Activated T-helper 17 cell treated with anti-CD3 and anti-CD28 coated beads, Interleukin-2, amount 50 U/mL, for 72 hours (primary cell): Measurements from ENCODE around the gene ALDOA. TPM values are rescaled to one million over a fixed set of nuclear protein-coding genes. Genes with fewer than 3 reads are reported as not detected.

Experiments
- ATAC-seq: fragments of 150-1000 bp; cut with Tn5 transposase; replicated peaks from 2 replicates; pipeline ENCODE4 v1.10.0; 2021; ENCODE audit warnings: mild to moderate bottlenecking, moderate library complexity
- H3K27ac Mint-ChIP-seq: one replicate; pipeline ENCODE4 v1.8.0; 2022; ENCODE audit warnings: mixed read lengths
- H3K27me3 Mint-ChIP-seq: one replicate; pipeline ENCODE4 v1.8.0; 2022; ENCODE audit warnings: mixed read lengths
- H3K36me3 Mint-ChIP-seq: one replicate; pipeline ENCODE4 v1.8.0; 2022; ENCODE audit warnings: low read depth, mild to moderate bottlenecking, mixed read lengths
- H3K4me1 Mint-ChIP-seq: one replicate; pipeline ENCODE4 v1.8.0; 2022; ENCODE audit warnings: mixed read lengths
- H3K4me3 Mint-ChIP-seq: one replicate; pipeline ENCODE4 v1.8.0; 2022; ENCODE audit warnings: mild to moderate bottlenecking, mixed read lengths
- H3K9me3 Mint-ChIP-seq: one replicate; pipeline ENCODE4 v1.8.0; 2022; ENCODE audit warnings: mixed read lengths
- total RNA-seq, 2 donors: library from RNA; stranded (reverse); gene quantifications; one replicate each; pipeline ENCODE4 v1.2.3, GENCODE V29; 2022

Gene ALDOA
- total RNA-seq, 2 donors from 2014 or later = 2,200 to 3,862 TPM

DNA sequence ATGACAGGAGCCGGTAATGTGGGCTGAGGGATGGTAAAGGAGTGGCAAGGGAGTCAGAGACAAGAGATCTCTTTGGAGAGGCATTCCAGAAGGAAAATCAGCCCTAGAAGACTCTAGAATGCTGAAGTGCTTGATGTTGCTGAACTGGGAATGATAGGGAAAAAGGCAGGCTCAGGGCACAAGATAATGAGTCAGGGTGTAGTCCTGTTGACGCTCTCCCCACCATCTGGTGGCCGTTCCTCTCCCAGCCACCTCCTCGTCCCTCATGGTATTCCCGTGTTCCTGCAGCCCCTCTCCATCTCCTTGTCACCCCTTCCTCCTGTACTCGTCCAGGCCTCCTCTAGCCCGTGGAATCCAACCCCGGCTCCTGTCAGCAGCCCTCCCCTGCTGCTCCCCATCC lies 11.1 kb upstream of the ALDOA start:
- peaks cover 11% of the 10 kb centered on the region for H3K4me1 Mint-ChIP-seq
- peaks cover 16% of the 10 kb centered on the region for H3K36me3 Mint-ChIP-seq
- ATAC-seq = no peak
- no peaks in the 10 kb centered on the region for H3K27me3 Mint-ChIP-seq
- no peaks in the 10 kb centered on the region for H3K9me3 Mint-ChIP-seq
- H3K27ac Mint-ChIP-seq = peak overlapping the region; percentile 45
- H3K4me3 Mint-ChIP-seq = peak overlapping the region; percentile 79

DNA sequence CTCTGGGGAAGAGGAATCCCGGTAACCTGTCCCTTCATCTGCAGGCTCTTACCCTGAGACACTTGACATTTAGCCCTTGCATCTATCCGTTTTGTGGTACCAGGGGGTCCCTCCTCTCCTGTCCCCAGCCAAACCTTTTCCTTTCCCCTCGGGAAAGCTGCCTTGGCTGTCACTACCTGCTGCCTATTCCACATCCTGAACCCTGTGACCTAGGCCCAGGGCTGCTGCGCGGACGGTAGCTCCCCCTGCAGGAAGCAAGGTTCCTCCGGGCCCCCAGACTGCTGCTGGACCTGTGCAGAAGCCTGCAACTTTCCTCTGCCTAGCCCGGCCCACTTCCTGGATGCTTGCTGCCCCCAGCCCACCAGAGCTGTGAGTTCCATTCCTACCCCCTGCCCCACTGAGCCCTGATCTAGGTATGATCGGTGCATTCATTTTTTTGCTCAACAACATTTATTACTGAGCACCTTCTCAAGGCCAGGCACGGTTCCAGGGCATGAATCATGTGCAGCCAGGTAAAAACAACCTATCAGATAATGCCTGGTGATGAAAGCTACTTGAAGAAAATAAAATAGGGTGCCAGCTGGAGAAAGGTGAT lies 10.5 kb upstream of the ALDOA start:
- peak overlapping the region; percentile 79 for H3K4me3 Mint-ChIP-seq
- H3K9me3 Mint-ChIP-seq = no peaks in the 10 kb centered on the region
- peak; percentile 79 for ATAC-seq
- H3K36me3 Mint-ChIP-seq = peaks cover 16% of the 10 kb centered on the region
- peaks cover 11% of the 10 kb centered on the region for H3K4me1 Mint-ChIP-seq
- no peaks in the 10 kb centered on the region for H3K27me3 Mint-ChIP-seq
- H3K27ac Mint-ChIP-seq = peak overlapping the region; percentile 45

DNA sequence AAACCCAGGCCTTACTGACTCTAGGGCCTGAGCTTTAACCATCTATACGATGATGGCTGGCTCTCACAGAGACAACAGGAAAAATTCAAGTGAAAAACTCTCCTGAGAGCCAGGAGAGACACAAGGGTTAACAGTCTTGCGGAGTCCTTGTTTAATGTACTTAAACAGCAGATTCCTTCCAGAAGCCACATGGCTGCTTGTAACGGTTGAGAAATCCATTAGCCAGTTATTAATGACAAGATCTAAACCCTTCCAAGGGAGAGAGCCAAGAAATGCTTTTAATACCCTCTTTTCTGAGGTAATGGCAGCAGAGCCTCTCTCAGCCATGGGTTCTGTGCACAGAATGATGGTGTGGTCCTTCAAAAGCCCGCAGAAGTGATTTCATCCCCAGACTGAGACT lies 5.2 kb upstream of the ALDOA start:
- H3K36me3 Mint-ChIP-seq = peaks cover 18% of the 10 kb centered on the region
- H3K4me3 Mint-ChIP-seq = no peak overlapping the region
- ATAC-seq = no peak
- no peak overlapping the region for H3K27ac Mint-ChIP-seq
- no peaks in the 10 kb centered on the region for H3K4me1 Mint-ChIP-seq
- H3K9me3 Mint-ChIP-seq = no peaks in the 10 kb centered on the region
- H3K27me3 Mint-ChIP-seq = no peaks in the 10 kb centered on the region

DNA sequence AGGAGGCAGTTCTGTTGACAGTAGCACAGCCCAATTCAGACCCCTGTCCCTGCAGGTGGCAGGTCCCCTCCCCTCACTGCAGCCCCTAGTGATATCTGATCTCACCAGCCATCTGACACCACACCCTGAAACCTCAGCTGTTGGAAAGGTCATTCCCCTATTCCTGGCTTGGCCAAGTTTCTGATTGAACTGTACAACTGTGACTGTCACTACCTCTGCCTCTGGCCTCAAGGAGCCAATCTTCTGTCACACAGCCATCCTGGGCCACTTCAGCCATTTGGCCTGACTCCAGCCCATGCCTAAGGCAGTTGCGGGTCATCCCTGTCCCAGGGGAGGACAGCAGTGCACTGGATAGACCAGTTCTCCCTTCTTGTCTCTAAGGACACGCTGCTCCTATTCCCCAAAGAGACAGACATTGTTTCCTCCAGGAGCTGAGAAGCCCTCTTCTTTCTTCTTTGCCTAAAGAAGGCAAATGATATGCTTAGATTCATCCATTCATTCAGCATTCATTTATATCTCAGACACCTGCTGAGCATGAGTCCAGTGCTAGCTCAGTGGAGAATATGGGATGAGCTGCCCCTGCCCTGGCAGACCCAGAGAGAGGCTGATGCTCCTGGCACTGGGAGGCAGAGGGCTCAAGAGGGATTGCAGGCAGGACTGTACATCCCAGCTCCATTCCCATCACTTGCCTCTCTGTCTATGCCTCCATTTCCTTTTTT lies 4.6 kb upstream of the ALDOA start:
- Mint-ChIP-seq H3K27ac (no peak overlapping the region), H3K9me3 (no peaks in the 10 kb centered on the region), H3K36me3 (peaks cover 24% of the 10 kb centered on the region), H3K4me1 (no peaks in the 10 kb centered on the region), H3K4me3 (no peak overlapping the region), H3K27me3 (no peaks in the 10 kb centered on the region)
- no peak for ATAC-seq

DNA sequence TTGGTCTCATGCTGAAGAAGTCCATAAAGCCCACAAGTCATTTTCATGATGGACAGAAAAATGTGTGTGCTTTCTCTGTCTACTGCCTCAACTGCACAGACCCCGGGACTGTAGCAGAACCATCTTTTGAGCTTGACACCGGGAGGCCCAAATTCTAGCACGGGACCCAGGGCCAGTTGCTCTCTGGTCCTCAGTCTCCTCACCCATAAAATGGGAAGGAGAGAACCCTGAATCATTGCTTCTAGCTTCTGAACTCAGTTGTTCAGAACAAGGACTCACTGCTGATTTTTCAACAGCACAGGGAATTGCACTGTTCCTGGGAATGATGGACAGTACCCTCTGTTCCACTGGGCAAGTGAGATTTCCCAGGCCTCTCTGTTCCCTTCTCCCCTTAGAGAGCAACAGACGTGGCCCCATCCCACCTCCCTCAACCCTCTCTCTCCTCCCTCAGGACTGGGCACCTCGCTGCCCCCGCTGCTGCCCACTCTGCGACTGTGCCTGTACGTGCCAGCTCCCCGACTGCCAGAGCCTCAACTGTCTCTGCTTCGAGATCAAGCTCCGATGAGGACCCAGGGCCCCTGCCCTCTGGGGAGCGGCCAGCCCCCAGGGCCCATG lies 2.2 kb upstream of the ALDOA start:
- H3K27ac Mint-ChIP-seq = peak overlapping the region; percentile 95
- peaks cover 9% of the 10 kb centered on the region for H3K4me1 Mint-ChIP-seq
- H3K9me3 Mint-ChIP-seq = no peaks in the 10 kb centered on the region
- H3K4me3 Mint-ChIP-seq = peak overlapping the region; percentile 92
- no peaks in the 10 kb centered on the region for H3K27me3 Mint-ChIP-seq
- no peak for ATAC-seq
- H3K36me3 Mint-ChIP-seq = peaks cover 48% of the 10 kb centered on the region

DNA sequence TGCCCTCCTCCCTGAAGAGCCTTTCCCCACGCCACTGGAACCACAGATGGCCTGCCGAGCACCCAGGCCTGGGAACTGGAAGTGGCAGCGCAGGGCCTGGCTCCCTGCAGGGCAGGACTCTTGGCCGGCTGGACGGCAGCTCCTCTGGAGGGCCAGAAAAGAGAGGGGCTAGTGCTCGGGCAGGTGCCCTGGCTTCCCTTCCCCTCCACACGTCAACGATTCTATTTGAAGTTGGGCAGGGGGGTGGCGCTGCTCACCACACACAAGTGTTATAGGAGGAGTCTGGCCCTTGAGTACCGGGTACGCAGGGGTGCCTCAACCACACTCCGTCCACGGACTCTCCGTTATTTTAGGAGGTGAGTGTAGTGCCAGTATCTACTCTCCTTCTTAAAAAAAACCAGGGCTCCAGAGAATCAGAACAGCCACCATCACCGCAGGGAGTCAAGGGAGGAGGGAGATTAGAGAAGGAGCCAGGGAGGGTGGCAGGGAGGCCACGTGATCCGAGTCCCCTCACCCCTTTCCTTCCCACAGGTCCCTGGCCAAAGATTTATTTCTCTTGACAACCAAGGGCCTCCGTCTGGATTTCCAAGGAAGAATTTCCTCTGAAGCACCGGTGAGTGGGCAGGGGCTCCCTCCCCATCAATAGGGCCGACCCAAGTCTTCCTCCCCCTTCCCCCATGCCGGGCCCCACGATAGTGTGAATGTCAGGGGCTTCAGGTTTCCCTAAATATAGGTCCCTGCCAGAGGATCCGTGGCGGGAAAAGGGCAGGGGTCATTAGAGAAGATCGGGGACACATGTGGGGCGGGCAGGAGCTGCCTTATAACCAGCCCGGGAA lies 1.4 kb upstream of the ALDOA start:
- Mint-ChIP-seq H3K4me3 (peak overlapping the region; percentile 92), H3K9me3 (no peaks in the 10 kb centered on the region), H3K36me3 (peaks cover 56% of the 10 kb centered on the region), H3K4me1 (peaks cover 9% of the 10 kb centered on the region), H3K27ac (peak overlapping the region; percentile 95), H3K27me3 (no peaks in the 10 kb centered on the region)
- ATAC-seq = peak; percentile 36

DNA sequence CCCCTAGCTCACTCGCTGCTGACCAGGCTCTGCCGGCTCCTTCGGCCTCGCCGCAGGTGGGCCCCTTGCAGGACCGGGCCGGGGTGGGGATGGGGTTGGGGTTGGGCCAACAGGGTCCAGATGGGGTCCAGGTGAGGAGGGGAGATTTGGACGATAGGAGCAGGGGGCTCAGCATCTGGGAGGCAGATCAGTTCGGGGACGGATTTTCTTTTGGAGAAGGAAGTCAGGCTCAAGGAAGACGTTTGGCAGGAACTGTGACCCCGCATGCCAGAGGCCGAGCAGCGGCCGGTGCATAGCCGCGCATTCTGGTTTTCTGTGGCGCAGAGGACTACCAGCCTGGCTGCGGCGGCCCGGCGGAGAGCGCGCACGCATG lies 845 bp upstream of the ALDOA start:
- no peak for ATAC-seq
- Mint-ChIP-seq H3K27me3 (no peaks in the 10 kb centered on the region), H3K9me3 (no peaks in the 10 kb centered on the region), H3K4me3 (peak overlapping the region; percentile 92), H3K36me3 (peaks cover 62% of the 10 kb centered on the region), H3K4me1 (peaks cover 9% of the 10 kb centered on the region), H3K27ac (peak overlapping the region; percentile 95)

DNA sequence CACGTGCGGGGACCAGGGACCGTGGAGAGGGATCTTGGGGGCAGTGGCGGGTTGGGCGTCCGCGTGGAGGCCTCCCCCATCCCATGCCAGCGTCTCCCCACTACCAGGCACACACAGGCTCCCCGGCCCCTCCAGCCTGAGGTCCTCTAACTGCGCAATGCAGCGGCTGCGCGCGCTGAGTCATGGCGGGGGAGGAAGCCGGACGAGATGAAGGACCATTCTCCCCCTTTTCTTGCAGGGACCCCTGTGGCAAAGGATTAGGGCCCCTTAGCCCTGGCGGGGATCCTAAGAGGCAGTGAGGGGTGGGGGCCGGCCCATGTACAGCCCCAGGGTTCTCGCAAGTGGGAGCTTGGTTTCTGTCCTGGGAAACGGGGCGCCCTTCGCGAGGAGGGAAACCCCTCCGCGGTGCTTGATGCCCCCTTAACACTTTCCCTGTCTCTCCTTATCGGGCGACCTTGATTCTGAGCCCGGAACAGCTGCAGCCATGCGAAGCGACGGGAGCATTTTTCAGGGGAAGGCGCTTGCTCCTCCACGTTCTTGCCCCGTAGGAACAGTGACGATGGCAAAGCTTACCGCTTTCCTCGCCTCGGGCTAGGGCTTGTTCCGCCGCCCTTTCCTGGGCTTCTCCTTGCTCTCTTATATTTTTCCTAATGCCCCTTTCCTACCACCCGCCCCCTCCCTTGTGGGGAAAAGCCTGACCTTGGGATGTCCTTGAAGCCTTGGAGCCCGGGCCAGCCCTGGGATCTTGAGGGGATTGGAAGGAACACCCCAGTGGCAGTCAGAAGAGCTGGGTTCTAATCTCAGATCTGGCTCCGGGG lies 592 bp downstream of the ALDOA start:
- Mint-ChIP-seq H3K27me3 (no peaks in the 10 kb centered on the region), H3K36me3 (peaks cover 76% of the 10 kb centered on the region)

DNA sequence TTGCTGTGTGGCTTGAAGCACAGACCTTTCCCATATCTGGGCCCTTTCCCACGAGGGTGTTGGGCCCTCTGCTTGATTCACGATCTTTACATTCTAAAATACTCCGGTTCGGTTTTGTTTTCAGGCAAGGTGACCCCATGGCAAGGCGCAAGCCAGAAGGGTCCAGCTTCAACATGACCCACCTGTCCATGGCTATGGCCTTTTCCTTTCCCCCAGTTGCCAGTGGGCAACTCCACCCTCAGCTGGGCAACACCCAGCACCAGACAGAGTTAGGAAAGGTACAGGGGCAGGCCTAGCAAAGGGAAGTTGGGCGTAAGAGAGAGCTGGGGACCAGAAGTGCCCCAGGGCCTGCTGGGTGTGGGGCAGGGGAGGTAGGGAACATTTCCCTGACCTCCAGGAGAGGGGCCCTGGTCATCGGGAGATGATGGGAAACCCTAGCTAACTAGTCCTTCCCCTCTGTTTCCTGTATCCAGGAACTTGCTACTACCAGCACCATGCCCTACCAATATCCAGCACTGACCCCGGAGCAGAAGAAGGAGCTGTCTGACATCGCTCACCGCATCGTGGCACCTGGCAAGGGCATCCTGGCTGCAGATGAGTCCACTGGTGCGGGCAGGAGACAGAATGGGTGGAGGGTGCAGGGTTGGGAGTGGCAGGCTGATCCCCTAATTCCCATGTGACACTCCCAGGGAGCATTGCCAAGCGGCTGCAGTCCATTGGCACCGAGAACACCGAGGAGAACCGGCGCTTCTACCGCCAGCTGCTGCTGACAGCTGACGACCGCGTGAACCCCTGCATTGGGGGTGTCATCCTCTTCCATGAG lies 1.4 kb downstream of the ALDOA start:
- Mint-ChIP-seq H3K4me1 (peaks cover 9% of the 10 kb centered on the region), H3K27ac (peak overlapping the region; percentile 95)

More for the DNA sequence above, 592 bp downstream of the ALDOA start:
- Mint-ChIP-seq H3K4me1 (peaks cover 9% of the 10 kb centered on the region), H3K27ac (peak overlapping the region; percentile 95), H3K9me3 (no peaks in the 10 kb centered on the region), H3K4me3 (peak overlapping the region; percentile 92)
- ATAC-seq = peak; percentile 11

DNA sequence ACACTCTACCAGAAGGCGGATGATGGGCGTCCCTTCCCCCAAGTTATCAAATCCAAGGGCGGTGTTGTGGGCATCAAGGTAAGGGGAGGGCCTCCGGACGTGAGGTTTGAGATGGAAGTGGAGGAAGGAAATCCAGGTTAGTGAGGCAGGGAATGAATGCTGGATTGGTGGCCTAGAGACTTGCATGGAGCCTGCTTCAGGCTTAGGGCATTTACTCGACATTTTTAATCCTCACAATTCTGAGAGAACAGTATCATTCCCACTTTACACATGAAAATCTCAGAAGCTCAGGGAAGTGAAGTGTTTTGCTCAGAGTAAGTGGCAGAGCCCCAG lies 2.0 kb downstream of the ALDOA start:
- Mint-ChIP-seq H3K36me3 (peaks cover 89% of the 10 kb centered on the region), H3K27ac (peak overlapping the region; percentile 95), H3K4me1 (peaks cover 9% of the 10 kb centered on the region), H3K4me3 (peak overlapping the region; percentile 92), H3K9me3 (no peaks in the 10 kb centered on the region), H3K27me3 (no peaks in the 10 kb centered on the region)
- ATAC-seq = no peak

More for the DNA sequence above, 1.4 kb downstream of the ALDOA start:
- Mint-ChIP-seq H3K27me3 (no peaks in the 10 kb centered on the region), H3K9me3 (no peaks in the 10 kb centered on the region), H3K4me3 (peak overlapping the region; percentile 92), H3K36me3 (peaks cover 84% of the 10 kb centered on the region)
- no peak for ATAC-seq

DNA sequence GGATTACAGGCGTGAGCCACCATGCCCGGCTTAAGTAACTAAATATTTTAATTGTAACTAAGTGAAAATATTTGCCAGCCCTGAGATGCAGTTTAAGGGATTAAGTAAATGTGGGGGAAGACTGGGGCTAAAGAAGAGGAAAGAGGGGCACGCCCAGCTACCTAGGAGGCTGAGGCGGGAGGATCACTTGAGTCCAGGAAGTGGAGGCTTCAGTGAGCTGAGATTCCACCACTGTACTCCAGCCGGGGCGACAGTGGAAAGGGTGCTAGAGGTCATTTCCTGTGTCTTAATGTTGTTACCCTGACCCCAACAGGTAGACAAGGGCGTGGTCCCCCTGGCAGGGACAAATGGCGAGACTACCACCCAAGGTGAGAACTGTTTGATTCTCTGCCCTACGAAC lies 2.8 kb downstream of the ALDOA start:
- H3K27ac Mint-ChIP-seq = peak overlapping the region; percentile 73
- H3K9me3 Mint-ChIP-seq = no peaks in the 10 kb centered on the region
- peaks cover 89% of the 10 kb centered on the region for H3K36me3 Mint-ChIP-seq
- peak overlapping the region; percentile 67 for H3K4me3 Mint-ChIP-seq
- ATAC-seq = no peak
- H3K27me3 Mint-ChIP-seq = no peaks in the 10 kb centered on the region
- H3K4me1 Mint-ChIP-seq = peaks cover 9% of the 10 kb centered on the region

DNA sequence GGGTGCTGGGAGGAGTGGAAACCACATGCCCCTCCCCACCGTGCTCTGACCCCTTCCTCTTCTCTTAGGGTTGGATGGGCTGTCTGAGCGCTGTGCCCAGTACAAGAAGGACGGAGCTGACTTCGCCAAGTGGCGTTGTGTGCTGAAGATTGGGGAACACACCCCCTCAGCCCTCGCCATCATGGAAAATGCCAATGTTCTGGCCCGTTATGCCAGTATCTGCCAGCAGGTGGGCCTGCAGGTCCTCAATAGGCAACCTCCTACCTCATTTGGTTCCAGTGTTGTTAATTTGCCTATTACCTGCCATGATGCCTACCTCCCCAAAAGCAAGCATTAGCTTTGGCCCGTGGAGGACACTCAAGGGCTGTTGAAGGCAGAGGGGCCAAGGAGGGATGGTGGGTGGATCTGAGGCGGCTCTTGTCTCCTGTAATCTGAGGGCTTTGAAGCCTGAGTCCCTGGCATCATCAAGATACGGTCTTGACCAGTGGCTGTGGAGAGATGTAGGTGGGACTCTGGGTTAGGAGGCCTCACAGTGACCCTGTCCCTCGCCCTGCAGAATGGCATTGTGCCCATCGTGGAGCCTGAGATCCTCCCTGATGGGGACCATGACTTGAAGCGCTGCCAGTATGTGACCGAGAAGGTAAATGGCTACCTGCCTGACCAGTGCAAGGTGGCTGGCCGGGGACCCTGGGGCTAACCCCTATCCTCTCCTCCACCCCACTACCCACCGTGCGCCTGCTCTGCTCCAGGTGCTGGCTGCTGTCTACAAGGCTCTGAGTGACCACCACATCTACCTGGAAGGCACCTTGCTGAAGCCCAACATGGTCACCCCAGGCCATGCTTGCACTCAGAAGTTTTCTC lies 3.4 kb downstream of the ALDOA start:
- Mint-ChIP-seq H3K9me3 (no peaks in the 10 kb centered on the region), H3K4me1 (peaks cover 9% of the 10 kb centered on the region)
- no peak for ATAC-seq

More for the DNA sequence above, 3.4 kb downstream of the ALDOA start:
- Mint-ChIP-seq H3K27ac (peak overlapping the region; percentile 73), H3K36me3 (peaks cover 85% of the 10 kb centered on the region), H3K27me3 (no peaks in the 10 kb centered on the region), H3K4me3 (peak overlapping the region; percentile 67)
